ENCODE data around the gene WDR48.

The WDR48 gene

DNA sequence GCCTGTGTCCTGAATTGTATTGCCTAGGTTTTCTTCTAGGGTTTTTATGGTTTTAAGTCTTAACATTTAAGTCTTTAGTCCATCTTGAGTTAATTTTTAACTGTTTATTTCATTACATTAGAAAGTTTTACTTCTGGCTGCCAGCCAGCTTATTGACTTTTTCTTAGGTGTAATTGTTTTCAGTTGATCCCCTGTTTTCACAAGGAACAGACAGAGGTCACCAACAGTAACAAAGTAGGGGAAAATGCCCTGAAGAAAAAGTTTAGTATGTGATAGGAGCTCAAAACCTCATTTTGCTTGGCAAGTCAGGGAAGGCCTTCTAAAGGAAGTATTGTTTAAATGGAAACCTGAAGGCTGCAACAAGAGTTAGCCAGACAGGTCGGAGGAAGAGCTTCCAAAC is 10.4 kb downstream of the WDR48 start:
- Histone ChIP-seq H3K27ac (ENCODE audit: low read depth in 2 of 2, low read length in 2 of 2) (no peak overlapping the region), H3K4me1 (ENCODE audit: control insufficient read depth in 2 of 2, insufficient read depth in 2 of 2, low read length in 2 of 2) (no peaks in the 10 kb centered on the region), H3K27me3 (ENCODE audit: control insufficient read depth in 2 of 2, insufficient read depth in 2 of 2, low read length in 2 of 2) (no peaks in the 10 kb centered on the region), H3K36me3 (ENCODE audit: control insufficient read depth in 2 of 2, insufficient read depth in 2 of 2, low read length in 2 of 2) (peaks cover 10 to 14% of the 10 kb centered on the region in 2 donors), H3K4me3 (ENCODE audit: low read length in 2 of 2) (no peak overlapping the region), H3K9ac (ENCODE audit: low read depth in 1 of 2, low read length in 2 of 2) (no peak overlapping the region), H3K9me3 (ENCODE audit: control insufficient read depth in 2 of 2, low read length in 2 of 2) (no peaks in the 10 kb centered on the region)

DNA sequence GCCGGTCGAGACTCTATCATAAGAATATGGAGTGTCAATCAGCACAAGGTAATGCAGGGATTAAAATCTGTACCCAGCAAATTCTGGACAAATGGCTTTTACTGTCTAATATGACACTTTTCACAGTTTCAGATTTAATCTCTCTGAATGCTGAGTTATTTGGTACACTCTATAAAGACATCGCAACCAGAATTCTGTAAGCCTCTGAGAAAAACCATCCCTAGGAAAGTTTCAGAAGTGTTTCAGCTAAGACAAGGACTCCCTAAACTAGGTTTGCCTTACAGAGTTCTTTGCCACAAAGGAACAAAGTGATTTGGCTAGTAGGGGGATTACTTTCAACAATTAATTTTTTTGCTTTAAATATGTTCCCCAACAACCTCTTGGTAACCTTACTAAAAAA is 11.3 kb downstream of the WDR48 start:
- Histone ChIP-seq H3K36me3 (ENCODE audit: control insufficient read depth in 2 of 2, insufficient read depth in 2 of 2, low read length in 2 of 2) (peaks cover 17 to 19% of the 10 kb centered on the region in 2 donors), H3K9me3 (ENCODE audit: control insufficient read depth in 2 of 2, low read length in 2 of 2) (no peaks in the 10 kb centered on the region), H3K4me1 (ENCODE audit: control insufficient read depth in 2 of 2, insufficient read depth in 2 of 2, low read length in 2 of 2) (no peaks in the 10 kb centered on the region)

DNA sequence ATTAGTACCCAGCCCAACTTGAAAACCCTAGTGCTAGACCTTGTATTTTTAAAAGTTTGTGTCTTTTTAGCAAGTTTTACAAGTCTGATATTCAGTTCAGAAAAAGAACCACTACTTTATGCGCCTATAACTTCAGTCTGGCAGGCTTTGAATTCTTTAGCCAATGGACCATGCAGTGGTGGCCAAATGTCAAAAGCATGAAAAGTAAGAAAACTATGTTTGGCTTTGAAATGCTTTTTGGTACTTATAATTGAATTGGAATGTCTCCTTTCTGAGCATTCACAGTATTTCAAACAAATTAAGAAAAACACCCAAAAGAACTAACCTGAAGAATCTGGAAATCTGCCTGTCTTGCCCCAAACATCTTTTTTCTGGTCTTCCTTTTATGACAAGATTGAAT is 12.8 kb downstream of the WDR48 start:
- Histone ChIP-seq H3K9ac (ENCODE audit: low read depth in 1 of 2, low read length in 2 of 2) (no peak overlapping the region), H3K4me1 (ENCODE audit: control insufficient read depth in 2 of 2, insufficient read depth in 2 of 2, low read length in 2 of 2) (no peaks in the 10 kb centered on the region), H3K27ac (ENCODE audit: low read depth in 2 of 2, low read length in 2 of 2) (no peak overlapping the region), H3K27me3 (ENCODE audit: control insufficient read depth in 2 of 2, insufficient read depth in 2 of 2, low read length in 2 of 2) (no peaks in the 10 kb centered on the region), H3K4me3 (ENCODE audit: low read length in 2 of 2) (no peak overlapping the region), H3K9me3 (ENCODE audit: control insufficient read depth in 2 of 2, low read length in 2 of 2) (no peaks in the 10 kb centered on the region), H3K36me3 (ENCODE audit: control insufficient read depth in 2 of 2, insufficient read depth in 2 of 2, low read length in 2 of 2) (peaks cover 21 to 27% of the 10 kb centered on the region in 2 donors)

More for the DNA sequence above, 11.3 kb downstream of the WDR48 start:
- no peak overlapping the region for H3K4me3 ChIP-seq (ENCODE audit: low read length in 2 of 2)
- no peak overlapping the region for H3K27ac ChIP-seq (ENCODE audit: low read depth in 2 of 2, low read length in 2 of 2)
- no peaks in the 10 kb centered on the region for H3K27me3 ChIP-seq (ENCODE audit: control insufficient read depth in 2 of 2, insufficient read depth in 2 of 2, low read length in 2 of 2)
- no peak overlapping the region for H3K9ac ChIP-seq (ENCODE audit: low read depth in 1 of 2, low read length in 2 of 2)

DNA sequence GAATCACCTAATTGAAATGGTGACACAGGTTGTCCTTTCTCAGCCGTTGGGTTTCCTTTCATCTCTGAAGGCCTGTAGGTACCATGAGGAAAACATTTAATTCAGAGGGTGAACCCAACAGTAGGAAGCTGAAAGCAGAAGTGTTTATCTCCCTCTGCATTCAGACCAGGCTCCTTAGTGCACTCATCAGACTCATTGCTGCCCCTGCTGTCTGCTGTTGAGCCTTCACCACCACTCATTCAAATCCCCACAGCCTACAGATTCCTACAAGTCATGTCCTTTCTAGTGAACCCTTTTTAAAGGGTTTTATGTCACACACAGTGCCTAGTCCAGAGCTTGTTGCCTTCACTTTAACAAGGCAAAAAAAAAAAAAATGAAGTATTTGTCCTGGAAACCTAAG is 13.4 kb downstream of the WDR48 start:
- no peak overlapping the region for H3K9ac ChIP-seq (ENCODE audit: low read depth in 1 of 2, low read length in 2 of 2)
- no peaks in the 10 kb centered on the region for H3K4me1 ChIP-seq (ENCODE audit: control insufficient read depth in 2 of 2, insufficient read depth in 2 of 2, low read length in 2 of 2)
- H3K27ac ChIP-seq (ENCODE audit: low read depth in 2 of 2, low read length in 2 of 2) = no peak overlapping the region
- no peaks in the 10 kb centered on the region for H3K27me3 ChIP-seq (ENCODE audit: control insufficient read depth in 2 of 2, insufficient read depth in 2 of 2, low read length in 2 of 2)
- peaks cover 23 to 33% of the 10 kb centered on the region in 2 donors for H3K36me3 ChIP-seq (ENCODE audit: control insufficient read depth in 2 of 2, insufficient read depth in 2 of 2, low read length in 2 of 2)
- no peaks in the 10 kb centered on the region for H3K9me3 ChIP-seq (ENCODE audit: control insufficient read depth in 2 of 2, low read length in 2 of 2)
- no peak overlapping the region for H3K4me3 ChIP-seq (ENCODE audit: low read length in 2 of 2)

DNA sequence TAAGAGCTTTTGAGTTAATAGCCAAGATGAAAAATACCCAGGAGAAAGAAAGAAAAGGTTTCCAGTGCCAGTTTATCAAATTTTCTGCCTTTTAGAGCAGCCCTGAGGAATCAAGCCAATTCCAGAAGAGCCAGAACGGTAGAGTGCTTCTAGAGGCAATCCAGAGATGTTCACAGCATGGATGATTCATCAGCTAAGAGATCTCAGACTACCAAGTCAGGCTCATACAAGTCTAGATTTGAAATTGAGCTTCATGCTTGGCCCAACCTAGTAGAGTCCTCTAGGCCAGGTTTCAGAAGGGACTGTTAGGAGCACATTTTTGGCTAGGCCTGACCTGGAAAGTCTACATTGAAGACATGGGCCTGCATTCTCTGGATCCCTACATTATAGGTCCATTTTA is 15.5 kb downstream of the WDR48 start:
- Histone ChIP-seq H3K4me3 (ENCODE audit: low read length in 2 of 2) (no peak overlapping the region), H3K9ac (ENCODE audit: low read depth in 1 of 2, low read length in 2 of 2) (no peak overlapping the region), H3K27me3 (ENCODE audit: control insufficient read depth in 2 of 2, insufficient read depth in 2 of 2, low read length in 2 of 2) (no peaks in the 10 kb centered on the region), H3K36me3 (ENCODE audit: control insufficient read depth in 2 of 2, insufficient read depth in 2 of 2, low read length in 2 of 2) (peaks cover 32 to 42% of the 10 kb centered on the region in 2 donors), H3K27ac (ENCODE audit: low read depth in 2 of 2, low read length in 2 of 2) (no peak overlapping the region), H3K9me3 (ENCODE audit: control insufficient read depth in 2 of 2, low read length in 2 of 2) (no peaks in the 10 kb centered on the region), H3K4me1 (ENCODE audit: control insufficient read depth in 2 of 2, insufficient read depth in 2 of 2, low read length in 2 of 2) (no peaks in the 10 kb centered on the region)

DNA sequence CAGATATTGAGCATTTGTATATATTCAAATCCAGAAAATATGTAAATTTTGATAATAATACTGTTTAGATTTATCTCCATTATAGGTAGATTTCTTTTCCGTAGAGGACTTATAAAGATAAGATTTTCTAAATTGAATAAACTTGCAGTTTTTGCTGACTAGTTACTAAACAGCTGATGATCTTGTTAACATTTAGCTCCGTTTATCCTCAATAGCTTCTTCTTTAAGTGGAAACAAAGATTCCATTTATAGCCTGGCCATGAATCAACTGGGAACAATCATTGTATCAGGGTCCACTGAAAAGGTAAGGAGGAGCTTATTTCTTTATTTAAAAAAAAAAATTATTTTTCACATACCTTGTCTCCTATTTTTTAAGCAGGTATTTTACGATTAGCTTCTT is 16.7 kb downstream of the WDR48 start:
- Histone ChIP-seq H3K36me3 (ENCODE audit: control insufficient read depth in 2 of 2, insufficient read depth in 2 of 2, low read length in 2 of 2) (peaks cover 41 to 53% of the 10 kb centered on the region in 2 donors), H3K27ac (ENCODE audit: low read depth in 2 of 2, low read length in 2 of 2) (no peak overlapping the region)

DNA sequence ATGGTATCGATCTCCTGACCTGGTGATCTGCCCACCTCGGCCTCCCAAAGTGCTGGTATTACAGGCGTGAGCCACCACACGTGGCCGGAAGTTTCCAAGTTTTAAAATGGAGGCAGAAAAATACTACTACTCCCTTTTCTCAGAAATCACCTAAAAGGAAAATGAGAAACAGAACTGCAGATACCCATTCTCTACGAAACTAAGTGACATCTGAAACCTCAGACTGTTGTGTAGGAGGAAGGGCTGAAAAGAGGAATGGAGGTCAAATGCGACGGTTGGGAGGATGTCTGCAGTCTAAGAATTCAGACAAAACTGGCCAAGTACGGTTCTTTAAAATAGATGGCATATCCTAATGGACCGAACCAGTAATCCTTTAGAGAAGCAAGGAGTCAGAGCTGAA is 24.1 kb downstream of the WDR48 start:
- Histone ChIP-seq H3K27ac (ENCODE audit: low read depth in 2 of 2, low read length in 2 of 2) (no peak overlapping the region), H3K4me1 (ENCODE audit: control insufficient read depth in 2 of 2, insufficient read depth in 2 of 2, low read length in 2 of 2) (no peaks in the 10 kb centered on the region), H3K27me3 (ENCODE audit: control insufficient read depth in 2 of 2, insufficient read depth in 2 of 2, low read length in 2 of 2) (no peaks in the 10 kb centered on the region), H3K9ac (ENCODE audit: low read depth in 1 of 2, low read length in 2 of 2) (no peak overlapping the region), H3K36me3 (ENCODE audit: control insufficient read depth in 2 of 2, insufficient read depth in 2 of 2, low read length in 2 of 2) (peaks cover 60 to 62% of the 10 kb centered on the region in 2 donors), H3K4me3 (ENCODE audit: low read length in 2 of 2) (no peak overlapping the region), H3K9me3 (ENCODE audit: control insufficient read depth in 2 of 2, low read length in 2 of 2) (no peaks in the 10 kb centered on the region)

More for the DNA sequence above, 16.7 kb downstream of the WDR48 start:
- H3K4me3 ChIP-seq (ENCODE audit: low read length in 2 of 2) = no peak overlapping the region
- no peaks in the 10 kb centered on the region for H3K27me3 ChIP-seq (ENCODE audit: control insufficient read depth in 2 of 2, insufficient read depth in 2 of 2, low read length in 2 of 2)
- no peaks in the 10 kb centered on the region for H3K9me3 ChIP-seq (ENCODE audit: control insufficient read depth in 2 of 2, low read length in 2 of 2)
- H3K4me1 ChIP-seq (ENCODE audit: control insufficient read depth in 2 of 2, insufficient read depth in 2 of 2, low read length in 2 of 2) = no peaks in the 10 kb centered on the region
- H3K9ac ChIP-seq (ENCODE audit: low read depth in 1 of 2, low read length in 2 of 2) = no peak overlapping the region

DNA sequence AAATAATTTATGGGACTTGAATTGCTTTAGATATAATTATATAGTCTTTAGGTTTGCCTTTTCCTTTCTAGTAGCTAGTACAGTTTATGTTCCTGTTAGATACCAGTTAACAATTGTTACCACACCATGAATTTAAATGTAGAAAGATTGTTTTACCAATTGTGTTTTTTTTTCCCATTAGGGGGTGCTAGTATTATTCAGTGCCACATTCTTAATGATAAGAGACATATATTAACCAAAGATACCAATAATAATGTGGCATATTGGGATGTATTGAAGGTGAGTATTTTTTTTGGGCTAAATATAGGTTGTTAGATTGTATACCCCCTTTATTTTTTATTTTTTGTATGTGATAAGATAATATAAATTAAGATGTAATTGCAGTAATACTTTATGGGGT is 27.7 kb downstream of the WDR48 start:
- no peak overlapping the region for H3K9ac ChIP-seq (ENCODE audit: low read depth in 1 of 2, low read length in 2 of 2)
- no peak overlapping the region for H3K27ac ChIP-seq (ENCODE audit: low read depth in 2 of 2, low read length in 2 of 2)
- no peaks in the 10 kb centered on the region for H3K27me3 ChIP-seq (ENCODE audit: control insufficient read depth in 2 of 2, insufficient read depth in 2 of 2, low read length in 2 of 2)
- H3K36me3 ChIP-seq (ENCODE audit: control insufficient read depth in 2 of 2, insufficient read depth in 2 of 2, low read length in 2 of 2) = peaks cover 39 to 41% of the 10 kb centered on the region in 2 donors
- H3K4me1 ChIP-seq (ENCODE audit: control insufficient read depth in 2 of 2, insufficient read depth in 2 of 2, low read length in 2 of 2) = no peaks in the 10 kb centered on the region
- no peak overlapping the region for H3K4me3 ChIP-seq (ENCODE audit: low read length in 2 of 2)
- no peaks in the 10 kb centered on the region for H3K9me3 ChIP-seq (ENCODE audit: control insufficient read depth in 2 of 2, low read length in 2 of 2)

DNA sequence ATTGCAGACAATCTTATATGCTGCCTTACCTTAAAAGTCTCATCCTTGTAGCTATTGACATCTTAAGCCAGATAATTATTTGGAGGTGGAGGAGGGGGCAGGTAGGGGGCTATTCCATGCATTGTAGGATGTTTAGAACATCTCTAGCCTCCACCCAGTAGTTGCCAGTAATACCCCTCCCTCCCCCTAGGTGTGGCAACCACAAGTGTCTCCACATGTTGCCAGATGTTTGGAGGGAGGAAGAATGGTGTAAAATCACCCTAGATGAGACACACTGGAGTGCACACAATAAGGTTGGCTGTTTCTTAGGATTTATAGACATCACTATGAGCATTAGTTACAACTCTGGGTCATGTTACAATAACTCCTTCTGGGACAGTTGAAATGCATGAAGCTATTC is 28.2 kb downstream of the WDR48 start:
- peaks cover 37% of the 10 kb centered on the region in 2 donors for H3K36me3 ChIP-seq (ENCODE audit: control insufficient read depth in 2 of 2, insufficient read depth in 2 of 2, low read length in 2 of 2)
- H3K9me3 ChIP-seq (ENCODE audit: control insufficient read depth in 2 of 2, low read length in 2 of 2) = no peaks in the 10 kb centered on the region
- H3K9ac ChIP-seq (ENCODE audit: low read depth in 1 of 2, low read length in 2 of 2) = no peak overlapping the region
- no peaks in the 10 kb centered on the region for H3K27me3 ChIP-seq (ENCODE audit: control insufficient read depth in 2 of 2, insufficient read depth in 2 of 2, low read length in 2 of 2)
- no peak overlapping the region for H3K27ac ChIP-seq (ENCODE audit: low read depth in 2 of 2, low read length in 2 of 2)
- H3K4me3 ChIP-seq (ENCODE audit: low read length in 2 of 2) = no peak overlapping the region
- no peaks in the 10 kb centered on the region for H3K4me1 ChIP-seq (ENCODE audit: control insufficient read depth in 2 of 2, insufficient read depth in 2 of 2, low read length in 2 of 2)

DNA sequence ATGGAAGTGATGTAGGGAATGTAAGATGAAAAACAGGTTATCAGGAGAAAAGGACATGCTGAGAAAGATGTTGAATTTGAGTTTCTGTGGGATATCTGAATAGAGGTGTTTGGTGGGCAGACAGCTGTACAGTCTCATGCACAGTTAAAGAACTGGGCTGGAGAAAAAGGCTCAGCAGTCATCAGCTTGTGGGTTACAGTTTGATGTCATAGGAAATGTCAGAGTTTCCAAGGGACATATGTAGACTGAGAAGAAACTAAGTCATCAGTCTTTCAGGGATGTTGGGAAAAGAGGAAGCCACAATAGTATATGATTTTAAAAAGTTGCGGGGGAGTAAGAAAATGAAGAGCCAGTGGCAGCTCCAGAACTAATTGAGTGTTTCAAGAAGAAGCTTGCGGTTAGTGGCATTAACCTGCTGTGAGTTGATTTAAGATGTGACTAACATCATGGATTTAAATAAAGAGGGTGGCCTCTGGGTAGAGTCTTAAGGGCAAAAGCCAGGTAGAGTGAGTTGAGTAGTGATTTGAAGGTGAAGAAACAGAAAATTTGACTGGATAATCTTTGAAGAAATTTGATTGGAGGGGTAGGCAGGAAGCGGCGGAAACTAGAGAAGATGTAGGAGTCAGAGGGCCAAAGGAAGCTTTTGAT is 31.0 kb downstream of the WDR48 start:
- Histone ChIP-seq H3K9ac (ENCODE audit: low read depth in 1 of 2, low read length in 2 of 2) (no peak overlapping the region), H3K4me1 (ENCODE audit: control insufficient read depth in 2 of 2, insufficient read depth in 2 of 2, low read length in 2 of 2) (no peaks in the 10 kb centered on the region), H3K27ac (ENCODE audit: low read depth in 2 of 2, low read length in 2 of 2) (no peak overlapping the region), H3K36me3 (ENCODE audit: control insufficient read depth in 2 of 2, insufficient read depth in 2 of 2, low read length in 2 of 2) (peaks cover 33 to 38% of the 10 kb centered on the region in 2 donors), H3K4me3 (ENCODE audit: low read length in 2 of 2) (no peak overlapping the region), H3K9me3 (ENCODE audit: control insufficient read depth in 2 of 2, low read length in 2 of 2) (no peaks in the 10 kb centered on the region), H3K27me3 (ENCODE audit: control insufficient read depth in 2 of 2, insufficient read depth in 2 of 2, low read length in 2 of 2) (no peaks in the 10 kb centered on the region)

Measured in mucosa of rectum (tissue), 2 donors.